ENCODE measurements around the gene NLK.

The NLK gene

DNA sequence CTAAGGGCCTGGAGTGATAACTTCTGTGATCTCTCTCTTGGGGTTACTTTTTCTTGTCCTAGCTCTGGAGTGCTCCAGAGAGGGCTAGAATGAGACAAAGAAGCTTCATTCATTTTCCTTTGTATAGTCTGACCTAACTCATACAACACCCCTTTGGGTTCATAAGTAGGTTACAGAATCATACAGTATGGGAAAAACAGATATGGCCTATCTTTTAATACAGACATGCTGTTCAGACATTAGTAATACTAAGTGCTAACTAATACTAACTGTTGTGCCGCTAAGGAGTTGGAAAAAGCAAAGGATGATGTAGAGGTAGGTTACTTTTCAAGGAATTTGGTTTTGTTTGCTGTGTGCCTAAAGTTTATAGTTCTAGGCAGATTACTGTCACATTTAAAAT, 84.7 kb downstream of the NLK start:
- no peaks in the 10 kb centered on the region for H3K4me1 ChIP-seq (ENCODE audit: insufficient read depth, low read length)
- no peak overlapping the region for H2AFZ ChIP-seq (ENCODE audit: low read depth, low read length)
- no peak overlapping the region for H3K4me3 ChIP-seq (ENCODE audit: low read depth in 1 of 2, low read length in 2 of 2)
- H3K9ac ChIP-seq (ENCODE audit: low read depth, low read length): no peak overlapping the region
- no peak for DNase-seq
- H3K27ac ChIP-seq (ENCODE audit: low read length): no peak overlapping the region
- TF ChIP-seq EZH2 (IDR thresholded peaks at IDR 0.05; ENCODE audit: borderline replicate concordance, low read depth, low read length, severe bottlenecking): no peak
- TF ChIP-seq, protein P1, sequence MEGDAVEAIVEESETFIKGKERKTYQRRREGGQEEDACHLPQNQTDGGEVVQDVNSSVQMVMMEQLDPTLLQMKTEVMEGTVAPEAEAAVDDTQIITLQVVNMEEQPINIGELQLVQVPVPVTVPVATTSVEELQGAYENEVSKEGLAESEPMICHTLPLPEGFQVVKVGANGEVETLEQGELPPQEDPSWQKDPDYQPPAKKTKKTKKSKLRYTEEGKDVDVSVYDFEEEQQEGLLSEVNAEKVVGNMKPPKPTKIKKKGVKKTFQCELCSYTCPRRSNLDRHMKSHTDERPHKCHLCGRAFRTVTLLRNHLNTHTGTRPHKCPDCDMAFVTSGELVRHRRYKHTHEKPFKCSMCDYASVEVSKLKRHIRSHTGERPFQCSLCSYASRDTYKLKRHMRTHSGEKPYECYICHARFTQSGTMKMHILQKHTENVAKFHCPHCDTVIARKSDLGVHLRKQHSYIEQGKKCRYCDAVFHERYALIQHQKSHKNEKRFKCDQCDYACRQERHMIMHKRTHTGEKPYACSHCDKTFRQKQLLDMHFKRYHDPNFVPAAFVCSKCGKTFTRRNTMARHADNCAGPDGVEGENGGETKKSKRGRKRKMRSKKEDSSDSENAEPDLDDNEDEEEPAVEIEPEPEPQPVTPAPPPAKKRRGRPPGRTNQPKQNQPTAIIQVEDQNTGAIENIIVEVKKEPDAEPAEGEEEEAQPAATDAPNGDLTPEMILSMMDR (IDR thresholded peaks at IDR 0.05; ENCODE audit: borderline replicate concordance, extremely low read depth, low read length, poor library complexity, severe bottlenecking): no peak
- no peaks in the 10 kb centered on the region for H3K79me2 ChIP-seq (ENCODE audit: insufficient read depth, low read length)
- no peak for ATAC-seq (ENCODE audit: insufficient read depth, low read depth)
- H3K27me3 ChIP-seq (ENCODE audit: insufficient read depth, low read length, poor library complexity): no peaks in the 10 kb centered on the region
- H3K36me3 ChIP-seq (ENCODE audit: insufficient read depth, low read length): peaks cover 7% of the 10 kb centered on the region; the same call in 1 of the 2 replicates
- no peaks in the 10 kb centered on the region for H4K20me1 ChIP-seq (ENCODE audit: insufficient read depth, low read length)
- no peak overlapping the region for H3K4me2 ChIP-seq (ENCODE audit: insufficient read depth, low read length)
- H3K9me3 ChIP-seq (ENCODE audit: insufficient read depth, low read length, severe bottlenecking): no peaks in the 10 kb centered on the region

DNA sequence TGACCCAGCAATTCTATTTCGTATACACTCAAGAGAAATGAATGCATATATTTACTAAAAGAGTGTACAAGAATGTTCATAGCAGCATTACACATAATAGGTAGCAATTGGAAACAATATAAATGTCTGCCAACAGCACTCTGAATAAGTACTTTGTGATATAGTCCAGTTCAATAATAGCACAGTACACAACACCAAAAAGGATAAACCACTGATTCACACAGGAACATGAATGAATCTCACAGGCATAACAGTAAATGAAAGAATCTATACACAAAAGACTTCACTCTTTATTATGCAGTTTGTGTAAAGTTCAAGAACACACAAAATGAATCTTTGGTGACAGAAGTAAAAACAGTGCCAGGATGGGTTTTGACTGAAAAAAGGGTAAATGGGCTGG, 86.3 kb downstream of the NLK start:
- TF ChIP-seq EZH2 (IDR thresholded peaks at IDR 0.05; ENCODE audit: borderline replicate concordance, low read depth, low read length, severe bottlenecking): no peak
- TF ChIP-seq, protein P1 (IDR thresholded peaks at IDR 0.05; ENCODE audit: borderline replicate concordance, extremely low read depth, low read length, poor library complexity, severe bottlenecking): no peak
- H3K36me3 ChIP-seq (ENCODE audit: insufficient read depth, low read length): peaks cover 13% of the 10 kb centered on the region
- H3K27me3 ChIP-seq (ENCODE audit: insufficient read depth, low read length, poor library complexity): no peaks in the 10 kb centered on the region

DNA sequence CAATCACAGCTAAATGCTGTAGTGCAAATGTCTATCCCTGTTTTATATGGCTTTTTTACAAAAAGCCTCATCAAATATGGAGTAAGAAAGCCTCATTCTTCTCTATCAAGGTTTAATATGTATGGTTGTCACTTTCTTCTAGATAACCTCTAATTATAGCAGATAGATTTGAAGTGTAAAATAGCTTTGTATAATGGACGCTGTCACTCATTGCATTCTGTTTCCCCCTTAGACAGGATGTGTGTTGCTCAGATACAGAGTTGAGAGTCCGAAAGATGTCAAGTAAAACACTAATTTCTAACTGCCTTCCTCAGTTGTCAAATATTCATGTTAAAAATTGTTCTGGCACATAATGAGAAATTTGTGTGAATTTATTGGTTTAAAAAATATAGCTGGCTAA, 88.0 kb downstream of the NLK start:
- Histone ChIP-seq H3K4me2 (ENCODE audit: insufficient read depth, low read length) (no peak overlapping the region), H4K20me1 (ENCODE audit: insufficient read depth, low read length) (no peaks in the 10 kb centered on the region), H3K4me3 (ENCODE audit: low read depth in 1 of 2, low read length in 2 of 2) (no peak overlapping the region), H3K9ac (ENCODE audit: low read depth, low read length) (no peak overlapping the region), H3K79me2 (ENCODE audit: insufficient read depth, low read length) (no peaks in the 10 kb centered on the region), H3K27me3 (ENCODE audit: insufficient read depth, low read length, poor library complexity) (no peaks in the 10 kb centered on the region), H2AFZ (ENCODE audit: low read depth, low read length) (no peak overlapping the region), H3K4me1 (ENCODE audit: insufficient read depth, low read length) (no peaks in the 10 kb centered on the region), H3K9me3 (ENCODE audit: insufficient read depth, low read length, severe bottlenecking) (no peaks in the 10 kb centered on the region), H3K27ac (ENCODE audit: low read length) (no peak overlapping the region), H3K36me3 (ENCODE audit: insufficient read depth, low read length) (peaks cover 9% of the 10 kb centered on the region)
- DNase-seq (no peak), ATAC-seq (ENCODE audit: insufficient read depth, low read depth) (no peak)
- TF ChIP-seq EZH2 (IDR thresholded peaks at IDR 0.05; ENCODE audit: borderline replicate concordance, low read depth, low read length, severe bottlenecking): no peak
- TF ChIP-seq, protein P1 (IDR thresholded peaks at IDR 0.05; ENCODE audit: borderline replicate concordance, extremely low read depth, low read length, poor library complexity, severe bottlenecking): no peak

More for the DNA sequence above, 86.3 kb downstream of the NLK start:
- Histone ChIP-seq H3K4me1 (ENCODE audit: insufficient read depth, low read length) (no peaks in the 10 kb centered on the region), H3K9ac (ENCODE audit: low read depth, low read length) (no peak overlapping the region), H2AFZ (ENCODE audit: low read depth, low read length) (no peak overlapping the region), H3K79me2 (ENCODE audit: insufficient read depth, low read length) (no peaks in the 10 kb centered on the region), H3K4me3 (ENCODE audit: low read depth in 1 of 2, low read length in 2 of 2) (no peak overlapping the region), H3K27ac (ENCODE audit: low read length) (no peak overlapping the region), H4K20me1 (ENCODE audit: insufficient read depth, low read length) (no peaks in the 10 kb centered on the region), H3K4me2 (ENCODE audit: insufficient read depth, low read length) (no peak overlapping the region), H3K9me3 (ENCODE audit: insufficient read depth, low read length, severe bottlenecking) (no peaks in the 10 kb centered on the region)
- DNase-seq (no peak), ATAC-seq (ENCODE audit: insufficient read depth, low read depth) (no peak)

DNA sequence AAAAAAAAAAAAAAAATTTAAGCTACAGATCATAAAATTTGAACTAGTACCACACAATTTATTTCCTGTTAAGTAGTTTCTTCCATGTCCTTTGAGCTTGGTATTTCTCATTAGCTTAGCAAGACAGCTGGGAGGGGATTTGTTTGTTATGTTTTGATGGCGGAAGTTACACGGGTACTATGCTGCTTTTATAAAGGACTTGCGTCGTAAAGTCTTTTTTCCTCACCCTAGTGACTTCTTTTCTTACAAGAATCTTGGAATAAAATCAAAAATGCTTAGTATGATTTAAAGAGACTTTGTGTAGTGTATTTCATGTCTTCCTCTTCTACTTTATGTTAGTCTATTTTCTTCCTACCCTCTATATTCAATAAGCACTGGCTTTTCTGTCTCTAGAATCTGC, 89.1 kb downstream of the NLK start:
- Histone ChIP-seq H3K4me2 (ENCODE audit: insufficient read depth, low read length) (no peak overlapping the region), H3K27ac (ENCODE audit: low read length) (no peak overlapping the region), H3K9me3 (ENCODE audit: insufficient read depth, low read length, severe bottlenecking) (no peaks in the 10 kb centered on the region), H2AFZ (ENCODE audit: low read depth, low read length) (no peak overlapping the region), H3K27me3 (ENCODE audit: insufficient read depth, low read length, poor library complexity) (no peaks in the 10 kb centered on the region), H3K36me3 (ENCODE audit: insufficient read depth, low read length) (peaks cover 9% of the 10 kb centered on the region), H3K9ac (ENCODE audit: low read depth, low read length) (no peak overlapping the region), H4K20me1 (ENCODE audit: insufficient read depth, low read length) (no peaks in the 10 kb centered on the region), H3K79me2 (ENCODE audit: insufficient read depth, low read length) (no peaks in the 10 kb centered on the region), H3K4me1 (ENCODE audit: insufficient read depth, low read length) (no peaks in the 10 kb centered on the region), H3K4me3 (ENCODE audit: low read depth in 1 of 2, low read length in 2 of 2) (no peak overlapping the region)
- TF ChIP-seq, protein P1 (IDR thresholded peaks at IDR 0.05; ENCODE audit: borderline replicate concordance, extremely low read depth, low read length, poor library complexity, severe bottlenecking): no peak
- no peak for TF ChIP-seq EZH2 (IDR thresholded peaks at IDR 0.05; ENCODE audit: borderline replicate concordance, low read depth, low read length, severe bottlenecking)
- ATAC-seq (ENCODE audit: insufficient read depth, low read depth) (no peak), DNase-seq (no peak)
